ENCODE data around the gene DLAT.
"Not testable (repeated sequence)": the region's sequence is repeated elsewhere in the genome, so short reads cannot be mapped to it uniquely, and the experiment has no call there.

DLAT gene

DNA sequence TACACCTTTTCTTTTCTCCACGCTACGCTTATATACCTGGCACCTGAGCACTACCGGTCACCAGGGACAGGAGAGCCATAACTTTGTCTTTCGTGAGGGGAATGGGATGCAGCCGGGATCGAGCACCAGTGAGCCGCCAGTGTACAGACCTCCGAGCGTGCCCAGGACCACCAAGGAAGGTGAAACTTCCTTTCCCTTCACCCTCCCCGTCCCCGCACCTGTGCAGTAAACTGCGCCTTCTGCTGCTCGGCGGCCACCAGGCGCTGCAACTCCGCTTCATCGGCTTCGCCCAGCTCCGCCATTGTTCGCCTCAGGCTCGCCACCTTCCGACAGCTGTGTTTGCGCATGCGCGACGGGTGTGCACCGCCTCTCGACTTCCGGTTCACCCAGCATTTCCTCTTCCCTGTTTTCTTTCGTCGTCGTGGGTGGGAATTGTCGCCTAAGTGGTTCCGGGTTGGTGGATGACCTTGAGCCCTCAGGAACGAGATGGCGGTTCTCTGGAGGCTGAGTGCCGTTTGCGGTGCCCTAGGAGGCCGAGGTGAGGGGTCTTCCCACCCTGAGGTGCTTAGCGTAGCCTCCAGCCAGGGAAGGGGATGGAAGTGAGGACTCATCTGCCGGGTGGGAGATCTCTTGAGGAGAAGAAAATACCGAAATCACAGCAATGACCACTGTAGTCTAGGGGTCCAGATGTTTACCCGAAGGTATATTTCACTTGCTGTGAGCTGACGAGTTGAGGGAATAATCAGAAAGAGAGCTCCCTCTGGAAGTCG lies 61.4 kb downstream of the DLAT start, which contains the start of the genes SDHD and TIMM8B:
SDHD (plus strand) TSS at position 452 of the 770 bp plus-strand sequence; CDS start at position 487, 35 bp downstream.
TIMM8B (minus strand) TSS at position 335 of the 770 bp plus-strand sequence; CDS start at position 302, 33 bp downstream.
- TF ChIP-seq POLR2AphosphoS5 (IDR thresholded peaks at IDR 0.05; ENCODE audit: low read depth) (peak; percentile 83), GABPA (IDR thresholded peaks at IDR 0.05; ENCODE audit: low read depth) (peak; percentile 94), SPI1 (IDR thresholded peaks at IDR 0.05; ENCODE audit: borderline replicate concordance, low read depth) (peak; percentile 89; the same call in 1 of the 2 replicates)
- TF ChIP-seq, protein P1, sequence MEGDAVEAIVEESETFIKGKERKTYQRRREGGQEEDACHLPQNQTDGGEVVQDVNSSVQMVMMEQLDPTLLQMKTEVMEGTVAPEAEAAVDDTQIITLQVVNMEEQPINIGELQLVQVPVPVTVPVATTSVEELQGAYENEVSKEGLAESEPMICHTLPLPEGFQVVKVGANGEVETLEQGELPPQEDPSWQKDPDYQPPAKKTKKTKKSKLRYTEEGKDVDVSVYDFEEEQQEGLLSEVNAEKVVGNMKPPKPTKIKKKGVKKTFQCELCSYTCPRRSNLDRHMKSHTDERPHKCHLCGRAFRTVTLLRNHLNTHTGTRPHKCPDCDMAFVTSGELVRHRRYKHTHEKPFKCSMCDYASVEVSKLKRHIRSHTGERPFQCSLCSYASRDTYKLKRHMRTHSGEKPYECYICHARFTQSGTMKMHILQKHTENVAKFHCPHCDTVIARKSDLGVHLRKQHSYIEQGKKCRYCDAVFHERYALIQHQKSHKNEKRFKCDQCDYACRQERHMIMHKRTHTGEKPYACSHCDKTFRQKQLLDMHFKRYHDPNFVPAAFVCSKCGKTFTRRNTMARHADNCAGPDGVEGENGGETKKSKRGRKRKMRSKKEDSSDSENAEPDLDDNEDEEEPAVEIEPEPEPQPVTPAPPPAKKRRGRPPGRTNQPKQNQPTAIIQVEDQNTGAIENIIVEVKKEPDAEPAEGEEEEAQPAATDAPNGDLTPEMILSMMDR (IDR thresholded peaks at IDR 0.05; ENCODE audit: insufficient read depth, low read length) = no peak
- TF ChIP-seq, protein P2, sequence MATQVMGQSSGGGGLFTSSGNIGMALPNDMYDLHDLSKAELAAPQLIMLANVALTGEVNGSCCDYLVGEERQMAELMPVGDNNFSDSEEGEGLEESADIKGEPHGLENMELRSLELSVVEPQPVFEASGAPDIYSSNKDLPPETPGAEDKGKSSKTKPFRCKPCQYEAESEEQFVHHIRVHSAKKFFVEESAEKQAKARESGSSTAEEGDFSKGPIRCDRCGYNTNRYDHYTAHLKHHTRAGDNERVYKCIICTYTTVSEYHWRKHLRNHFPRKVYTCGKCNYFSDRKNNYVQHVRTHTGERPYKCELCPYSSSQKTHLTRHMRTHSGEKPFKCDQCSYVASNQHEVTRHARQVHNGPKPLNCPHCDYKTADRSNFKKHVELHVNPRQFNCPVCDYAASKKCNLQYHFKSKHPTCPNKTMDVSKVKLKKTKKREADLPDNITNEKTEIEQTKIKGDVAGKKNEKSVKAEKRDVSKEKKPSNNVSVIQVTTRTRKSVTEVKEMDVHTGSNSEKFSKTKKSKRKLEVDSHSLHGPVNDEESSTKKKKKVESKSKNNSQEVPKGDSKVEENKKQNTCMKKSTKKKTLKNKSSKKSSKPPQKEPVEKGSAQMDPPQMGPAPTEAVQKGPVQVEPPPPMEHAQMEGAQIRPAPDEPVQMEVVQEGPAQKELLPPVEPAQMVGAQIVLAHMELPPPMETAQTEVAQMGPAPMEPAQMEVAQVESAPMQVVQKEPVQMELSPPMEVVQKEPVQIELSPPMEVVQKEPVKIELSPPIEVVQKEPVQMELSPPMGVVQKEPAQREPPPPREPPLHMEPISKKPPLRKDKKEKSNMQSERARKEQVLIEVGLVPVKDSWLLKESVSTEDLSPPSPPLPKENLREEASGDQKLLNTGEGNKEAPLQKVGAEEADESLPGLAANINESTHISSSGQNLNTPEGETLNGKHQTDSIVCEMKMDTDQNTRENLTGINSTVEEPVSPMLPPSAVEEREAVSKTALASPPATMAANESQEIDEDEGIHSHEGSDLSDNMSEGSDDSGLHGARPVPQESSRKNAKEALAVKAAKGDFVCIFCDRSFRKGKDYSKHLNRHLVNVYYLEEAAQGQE (IDR thresholded peaks at IDR 0.05; ENCODE audit: insufficient replicate concordance, low read depth) = peak; percentile 63
- Histone ChIP-seq H3K27me3 (ENCODE audit: insufficient read depth, poor library complexity, severe bottlenecking) (no peaks in the 10 kb centered on the region), H3K4me3 (replicated peaks; ENCODE audit: insufficient read depth, low read length) (peak within 1 kb of the TSS; percentile 78), H3K27ac (replicated peaks) (peak within 1 kb of the TSS; percentile 78)
- peak; percentile 91 to 97 for DNase-seq (ENCODE audit: low read depth in 1 of 2, low spot score in 1 of 2)

DNA sequence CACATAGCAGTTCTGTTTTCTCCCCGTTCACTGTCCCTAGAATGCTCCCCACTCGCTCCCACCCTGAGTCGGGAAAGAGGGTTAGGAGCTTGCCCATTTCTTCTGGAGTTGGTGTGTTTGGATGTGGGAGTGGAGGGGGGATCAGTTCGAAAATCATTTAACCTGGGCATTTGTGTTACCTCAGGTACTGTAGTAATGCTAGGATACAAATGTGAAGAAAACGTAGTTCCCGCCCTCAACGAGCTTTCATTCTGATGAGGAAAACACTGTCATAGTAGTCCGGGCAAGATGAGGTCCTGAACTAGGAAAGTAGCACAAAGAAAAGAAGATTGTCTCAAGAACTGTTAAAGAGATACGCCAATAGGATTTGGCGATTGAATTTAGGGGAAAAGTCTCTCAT lies 62.0 kb downstream of the DLAT start:
- TF ChIP-seq POLR2AphosphoS5 (IDR thresholded peaks at IDR 0.05; ENCODE audit: low read depth) (no peak), GABPA (IDR thresholded peaks at IDR 0.05; ENCODE audit: low read depth) (no peak), SPI1 (IDR thresholded peaks at IDR 0.05; ENCODE audit: borderline replicate concordance, low read depth) (no peak)
- TF ChIP-seq, protein P1 (IDR thresholded peaks at IDR 0.05; ENCODE audit: insufficient read depth, low read length) = no peak
- TF ChIP-seq, protein P2 (IDR thresholded peaks at IDR 0.05; ENCODE audit: insufficient replicate concordance, low read depth) = no peak
- DNase-seq (ENCODE audit: low read depth in 1 of 2, low spot score in 1 of 2) = no peak
- Histone ChIP-seq H3K4me3 (replicated peaks; ENCODE audit: insufficient read depth, low read length) (peak overlapping the region; percentile 78), H3K27ac (replicated peaks) (peak overlapping the region; percentile 78), H3K27me3 (ENCODE audit: insufficient read depth, poor library complexity, severe bottlenecking) (no peaks in the 10 kb centered on the region)

DNA sequence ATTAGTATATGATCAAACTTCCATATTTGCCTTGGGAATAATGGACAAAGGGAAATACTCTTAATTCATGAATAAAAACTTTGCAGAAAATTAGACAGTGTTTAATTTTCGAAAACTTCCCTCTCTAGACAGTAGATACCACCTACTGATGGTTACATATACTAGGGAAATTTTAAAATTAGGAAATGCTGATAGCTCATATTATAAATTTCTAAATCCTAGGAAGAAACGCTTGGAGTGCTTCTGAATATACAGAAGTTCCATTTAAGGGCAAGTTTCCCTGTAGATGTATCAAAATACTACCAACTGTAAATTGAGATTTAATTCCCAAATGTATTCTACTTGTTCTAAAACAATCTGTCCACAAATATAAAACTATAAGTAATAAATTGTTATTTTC lies 70.1 kb downstream of the DLAT start:
- not testable (repeated sequence) for H3K27ac ChIP-seq (replicated peaks); H3K4me3 ChIP-seq (replicated peaks; ENCODE audit: insufficient read depth, low read length); H3K27me3 ChIP-seq (ENCODE audit: insufficient read depth, poor library complexity, severe bottlenecking); DNase-seq (ENCODE audit: low read depth in 1 of 2, low spot score in 1 of 2)

DNA sequence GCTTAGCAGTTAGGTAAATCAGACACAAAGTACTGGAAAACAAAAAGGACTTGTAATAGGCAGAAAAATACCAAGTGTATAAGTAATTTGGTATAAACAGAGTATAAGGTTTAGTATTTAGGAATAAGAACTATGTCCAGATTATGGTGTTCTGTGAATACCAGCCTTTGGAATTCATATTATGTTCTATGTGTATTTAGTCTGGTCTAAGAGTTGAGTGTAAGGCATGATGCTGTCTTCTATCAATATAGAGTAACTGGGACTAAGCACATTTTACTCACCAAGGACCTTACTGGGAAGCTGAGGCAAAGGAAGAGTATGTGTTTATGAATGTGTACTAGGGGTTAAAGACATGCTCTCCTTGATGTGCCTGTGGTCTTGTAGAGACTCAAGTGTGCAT lies 71.0 kb downstream of the DLAT start:
- Histone ChIP-seq H3K27me3 (ENCODE audit: insufficient read depth, poor library complexity, severe bottlenecking) (no peaks in the 10 kb centered on the region), H3K4me3 (replicated peaks; ENCODE audit: insufficient read depth, low read length) (no peak overlapping the region), H3K27ac (replicated peaks) (no peak overlapping the region)
- TF ChIP-seq, protein P1 (IDR thresholded peaks at IDR 0.05; ENCODE audit: insufficient read depth, low read length) = no peak
- no peak for TF ChIP-seq SPI1 (IDR thresholded peaks at IDR 0.05; ENCODE audit: borderline replicate concordance, low read depth)
- no peak for TF ChIP-seq GABPA (IDR thresholded peaks at IDR 0.05; ENCODE audit: low read depth)
- TF ChIP-seq, protein P2 (IDR thresholded peaks at IDR 0.05; ENCODE audit: insufficient replicate concordance, low read depth) = no peak
- TF ChIP-seq POLR2AphosphoS5 (IDR thresholded peaks at IDR 0.05; ENCODE audit: low read depth) = no peak
- no peak for DNase-seq (ENCODE audit: low read depth in 1 of 2, low spot score in 1 of 2)

Measured in HL-60 (cell line).